ENCODE data around the gene FAM193A.
"Not testable (repeated sequence)": the region's sequence is repeated elsewhere in the genome, so short reads cannot be mapped to it uniquely, and the experiment has no call there.

FAM193A gene

GRCh38 chr4:2516635-2517034 lies 19.8 kb upstream of the FAM193A start:
- no peak for DNase-seq (ENCODE audit: low spot score)

GRCh38 chr4:2526559-2526958 lies 9.9 kb upstream of the FAM193A start:
- no peak for DNase-seq (ENCODE audit: low spot score)

- DNase-seq (ENCODE audit: low spot score) = no peak
Observed at GRCh38 chr4:2534904-2535375, 1.5 kb upstream of the FAM193A start.

GRCh38 chr4:2535376-2536192 lies 863 bp upstream of the FAM193A start:
- DNase-seq (ENCODE audit: low spot score) = peak; percentile 48

- peak; percentile 26 for DNase-seq (ENCODE audit: low spot score)
Observed at GRCh38 chr4:2537011-2537830, 774 bp downstream of the FAM193A start.

GRCh38 chr4:2543580-2544191 lies 7.2 kb downstream of the FAM193A start:
- DNase-seq (ENCODE audit: low spot score) = not testable (repeated sequence)

- no peak for DNase-seq (ENCODE audit: low spot score)
Observed at GRCh38 chr4:2545321-2546013, 9.0 kb downstream of the FAM193A start.

GRCh38 chr4:2546286-2546823 lies 9.9 kb downstream of the FAM193A start:
- no peak for DNase-seq (ENCODE audit: low spot score)

- DNase-seq (ENCODE audit: low spot score) = not testable (repeated sequence)
Observed at GRCh38 chr4:2546961-2547691, 10.7 kb downstream of the FAM193A start.

- DNase-seq (ENCODE audit: low spot score) = no peak
Observed at GRCh38 chr4:2551118-2551517, 14.7 kb downstream of the FAM193A start.

- DNase-seq (ENCODE audit: low spot score) = no peak
Observed at GRCh38 chr4:2552806-2553205, 16.4 kb downstream of the FAM193A start.

GRCh38 chr4:2558301-2558700 lies 21.9 kb downstream of the FAM193A start:
- DNase-seq (ENCODE audit: low spot score) = no peak

GRCh38 chr4:2560167-2560566 lies 23.7 kb downstream of the FAM193A start:
- DNase-seq (ENCODE audit: low spot score) = no peak

GRCh38 chr4:2565533-2565932 lies 29.1 kb downstream of the FAM193A start:
- no peak for DNase-seq (ENCODE audit: low spot score)

- no peak for DNase-seq (ENCODE audit: low spot score)
Observed at GRCh38 chr4:2570036-2570435, 33.6 kb downstream of the FAM193A start.

GRCh38 chr4:2570551-2571222 lies 34.2 kb downstream of the FAM193A start:
- no peak for DNase-seq (ENCODE audit: low spot score)

- DNase-seq (ENCODE audit: low spot score) = no peak
Observed at GRCh38 chr4:2572076-2572475, 35.6 kb downstream of the FAM193A start.

GRCh38 chr4:2572866-2573265 lies 36.4 kb downstream of the FAM193A start:
- DNase-seq (ENCODE audit: low spot score) = no peak

- DNase-seq (ENCODE audit: low spot score) = no peak
Observed at GRCh38 chr4:2574009-2574408, 37.6 kb downstream of the FAM193A start.

- no peak for DNase-seq (ENCODE audit: low spot score)
Observed at GRCh38 chr4:2574863-2575262, 38.4 kb downstream of the FAM193A start.
